GM12878 (cell line): Measurements from ENCODE around the gene SLC39A6. TPM values are rescaled to one million over a fixed set of nuclear protein-coding genes. Genes with fewer than 3 reads are reported as not detected.
A peak's percentile ranks its signal among the peaks of the same experiment; 100 is the strongest.

Source experiments
- ASH2L ChIP-seq: fragments of 300-600, 200-600 bp; sonication (generic); IDR thresholded peaks from 2 replicates; pipeline ENCODE4 v1.6.1; 2017; ENCODE audit warnings: low read depth, mild to moderate bottlenecking, borderline replicate concordance
- BRCA1 ChIP-seq: IDR thresholded peaks from 2 replicates; pipeline ENCODE4 v1.6.1; 2011; ENCODE audit warnings: low read depth, low read length, improper control_type of control experiment
- CBFB ChIP-seq: IDR thresholded peaks from 2 replicates; pipeline ENCODE4 v1.6.1; 2016; ENCODE audit warnings: antibody characterized with exemption, low read depth
- CEBPZ ChIP-seq: fragments of 150-350 bp; IDR thresholded peaks from 2 replicates; pipeline ENCODE4 v1.6.1; 2016; ENCODE audit warnings: low read depth, low read length
- ELK1 ChIP-seq: IDR thresholded peaks from 2 replicates; pipeline ENCODE4 v1.6.1; 2012; ENCODE audit warnings: low read depth, low read length, improper control_type of control experiment
- GABPA ChIP-seq: IDR thresholded peaks from 2 replicates; pipeline ENCODE4 v1.6.1; 2014; ENCODE audit warnings: antibody characterized with exemption, low read depth, mild to moderate bottlenecking, inconsistent platforms
- JUND ChIP-seq: IDR thresholded peaks from 2 replicates; pipeline ENCODE4 v1.6.1; 2012; ENCODE audit warnings: low read depth, mild to moderate bottlenecking, low read length, improper control_type of control experiment, moderate library complexity
- KLF5 ChIP-seq: fragments of 450-650 bp; IDR thresholded peaks from 2 replicates; pipeline ENCODE4 v1.6.1; 2014; ENCODE audit warnings: mild to moderate bottlenecking; ENCODE audit not compliant: partially characterized antibody
- MAX ChIP-seq: IDR thresholded peaks from 2 replicates; pipeline ENCODE4 v1.6.1; 2012; ENCODE audit warnings: low read depth, low read length, improper control_type of control experiment
- MXI1 ChIP-seq: fragments of 150-350 bp; IDR thresholded peaks from 2 replicates; pipeline ENCODE4 v1.6.1; 2011; ENCODE audit warnings: low read depth, mild to moderate bottlenecking, inconsistent platforms, low read length, improper control_type of control experiment
- NFIC ChIP-seq: IDR thresholded peaks from 2 replicates; pipeline ENCODE4 v1.6.1; 2012; ENCODE audit warnings: low read depth, mild to moderate bottlenecking, inconsistent platforms, low read length, moderate library complexity
- RFX5 ChIP-seq: IDR thresholded peaks from 2 replicates; pipeline ENCODE4 v1.6.1; 2011; ENCODE audit warnings: low read depth, low read length, improper control_type of control experiment
- TBL1XR1 ChIP-seq: IDR thresholded peaks from 2 replicates; pipeline ENCODE4 v1.6.1; 2012; ENCODE audit warnings: low read depth, low read length, improper control_type of control experiment
- WRNIP1 ChIP-seq: IDR thresholded peaks from 2 replicates; pipeline ENCODE4 v1.6.1; 2011; ENCODE audit warnings: low read depth, low read length, improper control_type of control experiment, borderline replicate concordance
- polyA plus RNA-seq, 11 experiments: library from polyadenylated mRNA; depleted of rRNA in 4 of 11; unstranded in 6 of 11; stranded (reverse) in 5 of 11; fragments of >200 nt; fragmentation: Nextera tagmentation in 4 of 11; fragmentation: Illumina TruSeq in 1 of 11; extraction: Ambion mirVana in 4 of 11; extraction: Trizol in 1 of 11; gene quantifications; 1 replicate in 1 of 11; 2 replicates in 10 of 11; pipeline versions ENCODE4 v1.2.1 to v1.2.3, GENCODE V29; 2011 to 2016; ENCODE audit warnings: inconsistent platforms in 2 of 11, missing spikeins in 2 of 11, low read depth in 1 of 11
- total RNA-seq, 4 experiments: library from RNA; depleted of rRNA in 3 of 4; stranded (reverse); fragments of >200 nt in 3 of 4; fragmentation: Illumina TruSeq in 1 of 4; extraction: Trizol in 1 of 4; gene quantifications; 2 replicates each; pipeline versions ENCODE4 v1.2.1 to v1.2.3, GENCODE V29; 2013 to 2021
- TF ChIP-seq, protein P1 (sequence below): fragments of 450-650 bp; IDR thresholded peaks from 2 replicates; pipeline ENCODE4 v1.6.1; 2017; ENCODE audit warnings: low read depth, mild to moderate bottlenecking, moderate library complexity
- TF ChIP-seq, protein P2 (sequence below): fragments of 450-650 bp; formaldehyde crosslinking; IDR thresholded peaks from 2 replicates; pipeline ENCODE4 v1.5.0; 2022; ENCODE audit warnings: mild to moderate bottlenecking, missing genetic modification characterization

Gene SLC39A6
- total and polyA plus RNA-seq, 10 of the 15 experiments (the other 5 are each of a cell fraction or from before 2014, with no cell fraction given): 12.4 to 65.9 (median 41.3) TPM

GRCh38 chr18:36067055-36067957 is 61.8 kb downstream of the SLC39A6 start, which contains the start of gene RPRD1A (continued):
- no peak for TF ChIP-seq CEBPZ
- no peak for TF ChIP-seq WRNIP1
- no peak for TF ChIP-seq KLF5
- peak; percentile 53; the same call in 1 of the 2 replicates for TF ChIP-seq BRCA1
- 0 out of 2 replicates have a peak, but pooled peaks have one; percentile 19 for TF ChIP-seq CBFB
- peak; percentile 63; the same call in 1 of the 2 replicates for TF ChIP-seq JUND
- TF ChIP-seq ASH2L: peak; percentile 80; the same call in 1 of the 2 replicates
- TF ChIP-seq, protein P1, sequence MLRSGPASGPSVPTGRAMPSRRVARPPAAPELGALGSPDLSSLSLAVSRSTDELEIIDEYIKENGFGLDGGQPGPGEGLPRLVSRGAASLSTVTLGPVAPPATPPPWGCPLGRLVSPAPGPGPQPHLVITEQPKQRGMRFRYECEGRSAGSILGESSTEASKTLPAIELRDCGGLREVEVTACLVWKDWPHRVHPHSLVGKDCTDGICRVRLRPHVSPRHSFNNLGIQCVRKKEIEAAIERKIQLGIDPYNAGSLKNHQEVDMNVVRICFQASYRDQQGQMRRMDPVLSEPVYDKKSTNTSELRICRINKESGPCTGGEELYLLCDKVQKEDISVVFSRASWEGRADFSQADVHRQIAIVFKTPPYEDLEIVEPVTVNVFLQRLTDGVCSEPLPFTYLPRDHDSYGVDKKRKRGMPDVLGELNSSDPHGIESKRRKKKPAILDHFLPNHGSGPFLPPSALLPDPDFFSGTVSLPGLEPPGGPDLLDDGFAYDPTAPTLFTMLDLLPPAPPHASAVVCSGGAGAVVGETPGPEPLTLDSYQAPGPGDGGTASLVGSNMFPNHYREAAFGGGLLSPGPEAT: 0 out of 2 replicates have a peak, but pooled peaks have one; percentile 32
- TF ChIP-seq RFX5: peak; percentile 28; the same call in 1 of the 2 replicates
- TF ChIP-seq, protein P2, sequence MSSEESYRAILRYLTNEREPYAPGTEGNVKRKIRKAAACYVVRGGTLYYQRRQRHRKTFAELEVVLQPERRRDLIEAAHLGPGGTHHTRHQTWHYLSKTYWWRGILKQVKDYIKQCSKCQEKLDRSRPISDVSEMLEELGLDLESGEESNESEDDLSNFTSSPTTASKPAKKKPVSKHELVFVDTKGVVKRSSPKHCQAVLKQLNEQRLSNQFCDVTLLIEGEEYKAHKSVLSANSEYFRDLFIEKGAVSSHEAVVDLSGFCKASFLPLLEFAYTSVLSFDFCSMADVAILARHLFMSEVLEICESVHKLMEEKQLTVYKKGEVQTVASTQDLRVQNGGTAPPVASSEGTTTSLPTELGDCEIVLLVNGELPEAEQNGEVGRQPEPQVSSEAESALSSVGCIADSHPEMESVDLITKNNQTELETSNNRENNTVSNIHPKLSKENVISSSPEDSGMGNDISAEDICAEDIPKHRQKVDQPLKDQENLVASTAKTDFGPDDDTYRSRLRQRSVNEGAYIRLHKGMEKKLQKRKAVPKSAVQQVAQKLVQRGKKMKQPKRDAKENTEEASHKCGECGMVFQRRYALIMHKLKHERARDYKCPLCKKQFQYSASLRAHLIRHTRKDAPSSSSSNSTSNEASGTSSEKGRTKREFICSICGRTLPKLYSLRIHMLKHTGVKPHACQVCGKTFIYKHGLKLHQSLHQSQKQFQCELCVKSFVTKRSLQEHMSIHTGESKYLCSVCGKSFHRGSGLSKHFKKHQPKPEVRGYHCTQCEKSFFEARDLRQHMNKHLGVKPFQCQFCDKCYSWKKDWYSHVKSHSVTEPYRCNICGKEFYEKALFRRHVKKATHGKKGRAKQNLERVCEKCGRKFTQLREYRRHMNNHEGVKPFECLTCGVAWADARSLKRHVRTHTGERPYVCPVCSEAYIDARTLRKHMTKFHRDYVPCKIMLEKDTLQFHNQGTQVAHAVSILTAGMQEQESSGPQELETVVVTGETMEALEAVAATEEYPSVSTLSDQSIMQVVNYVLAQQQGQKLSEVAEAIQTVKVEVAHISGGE (CRISPR knock-in tag): no peak; the same call in 1 of the 2 replicates
- peak; percentile 58 for TF ChIP-seq TBL1XR1
- TF ChIP-seq ELK1: 0 out of 2 replicates have a peak, but pooled peaks have one; percentile 32
- TF ChIP-seq MAX: peak; percentile 77
- peak; percentile 86 for TF ChIP-seq MXI1
- TF ChIP-seq GABPA: peak; percentile 77
- TF ChIP-seq NFIC: no peak
